HG03108 (cell line): ENCODE results near the gene ARID4B.
"Not testable (repeated sequence)": the region's sequence is repeated elsewhere in the genome, so short reads cannot be mapped to it uniquely, and the experiment has no call there.

Experiments
- ATAC-seq: cut with Tn5 transposase; IDR thresholded peaks from one replicate; pipeline ENCODE4 v1.9.1; 2021; ENCODE audit warnings: moderate library complexity; ENCODE audit not compliant: unreplicated experiment

The ARID4B gene, protein sequence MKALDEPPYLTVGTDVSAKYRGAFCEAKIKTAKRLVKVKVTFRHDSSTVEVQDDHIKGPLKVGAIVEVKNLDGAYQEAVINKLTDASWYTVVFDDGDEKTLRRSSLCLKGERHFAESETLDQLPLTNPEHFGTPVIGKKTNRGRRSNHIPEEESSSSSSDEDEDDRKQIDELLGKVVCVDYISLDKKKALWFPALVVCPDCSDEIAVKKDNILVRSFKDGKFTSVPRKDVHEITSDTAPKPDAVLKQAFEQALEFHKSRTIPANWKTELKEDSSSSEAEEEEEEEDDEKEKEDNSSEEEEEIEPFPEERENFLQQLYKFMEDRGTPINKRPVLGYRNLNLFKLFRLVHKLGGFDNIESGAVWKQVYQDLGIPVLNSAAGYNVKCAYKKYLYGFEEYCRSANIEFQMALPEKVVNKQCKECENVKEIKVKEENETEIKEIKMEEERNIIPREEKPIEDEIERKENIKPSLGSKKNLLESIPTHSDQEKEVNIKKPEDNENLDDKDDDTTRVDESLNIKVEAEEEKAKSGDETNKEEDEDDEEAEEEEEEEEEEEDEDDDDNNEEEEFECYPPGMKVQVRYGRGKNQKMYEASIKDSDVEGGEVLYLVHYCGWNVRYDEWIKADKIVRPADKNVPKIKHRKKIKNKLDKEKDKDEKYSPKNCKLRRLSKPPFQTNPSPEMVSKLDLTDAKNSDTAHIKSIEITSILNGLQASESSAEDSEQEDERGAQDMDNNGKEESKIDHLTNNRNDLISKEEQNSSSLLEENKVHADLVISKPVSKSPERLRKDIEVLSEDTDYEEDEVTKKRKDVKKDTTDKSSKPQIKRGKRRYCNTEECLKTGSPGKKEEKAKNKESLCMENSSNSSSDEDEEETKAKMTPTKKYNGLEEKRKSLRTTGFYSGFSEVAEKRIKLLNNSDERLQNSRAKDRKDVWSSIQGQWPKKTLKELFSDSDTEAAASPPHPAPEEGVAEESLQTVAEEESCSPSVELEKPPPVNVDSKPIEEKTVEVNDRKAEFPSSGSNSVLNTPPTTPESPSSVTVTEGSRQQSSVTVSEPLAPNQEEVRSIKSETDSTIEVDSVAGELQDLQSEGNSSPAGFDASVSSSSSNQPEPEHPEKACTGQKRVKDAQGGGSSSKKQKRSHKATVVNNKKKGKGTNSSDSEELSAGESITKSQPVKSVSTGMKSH (N-terminal part only)

GRCh38 chr1:235327559-235328270 is at the start of gene ARID4B:
Gene ARID4B, minus strand, starts transcription at chr1:235328179. Its CDS starts 1,260 bp downstream, at chr1:235326919.
- peak; percentile 2 for ATAC-seq

DNA sequence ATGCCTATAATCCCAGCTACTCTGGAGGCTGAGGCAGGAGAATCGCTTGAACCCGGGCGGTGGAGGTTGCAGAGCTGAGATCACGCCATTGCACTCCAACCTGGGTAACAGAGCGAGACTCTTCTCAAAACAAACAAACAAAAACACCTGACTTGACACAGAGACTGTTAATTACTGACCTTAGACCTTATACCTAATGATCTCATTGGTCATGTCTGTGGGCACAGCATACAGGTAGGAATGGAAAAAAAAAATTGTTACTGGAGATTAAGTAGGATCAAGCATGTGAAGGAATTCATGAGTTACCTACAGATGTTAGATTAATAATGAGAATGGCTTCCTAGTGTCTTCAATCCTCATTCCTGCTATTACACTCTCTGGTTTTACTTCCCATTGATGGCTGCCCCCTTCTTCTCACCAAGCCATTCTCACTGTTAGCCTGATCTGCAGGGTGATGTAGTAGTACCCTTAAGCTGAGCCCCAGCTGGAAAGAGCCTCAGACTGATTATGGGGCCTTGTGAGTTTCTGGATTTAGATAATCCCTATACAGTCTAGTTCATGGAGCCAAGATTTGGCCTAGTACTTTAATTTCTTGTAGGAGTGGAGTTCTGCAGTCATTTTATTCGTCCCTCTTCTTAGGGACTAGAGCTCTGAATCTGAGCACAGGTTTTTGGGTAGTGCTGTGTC is 48.1 kb upstream of the ARID4B start:
- ATAC-seq, result no peak

GRCh38 chr1:235369802-235370201 is 41.8 kb upstream of the ARID4B start:
- ATAC-seq, result no peak

GRCh38 chr1:235368428-235368827 is 40.4 kb upstream of the ARID4B start:
- no peak for ATAC-seq

DNA sequence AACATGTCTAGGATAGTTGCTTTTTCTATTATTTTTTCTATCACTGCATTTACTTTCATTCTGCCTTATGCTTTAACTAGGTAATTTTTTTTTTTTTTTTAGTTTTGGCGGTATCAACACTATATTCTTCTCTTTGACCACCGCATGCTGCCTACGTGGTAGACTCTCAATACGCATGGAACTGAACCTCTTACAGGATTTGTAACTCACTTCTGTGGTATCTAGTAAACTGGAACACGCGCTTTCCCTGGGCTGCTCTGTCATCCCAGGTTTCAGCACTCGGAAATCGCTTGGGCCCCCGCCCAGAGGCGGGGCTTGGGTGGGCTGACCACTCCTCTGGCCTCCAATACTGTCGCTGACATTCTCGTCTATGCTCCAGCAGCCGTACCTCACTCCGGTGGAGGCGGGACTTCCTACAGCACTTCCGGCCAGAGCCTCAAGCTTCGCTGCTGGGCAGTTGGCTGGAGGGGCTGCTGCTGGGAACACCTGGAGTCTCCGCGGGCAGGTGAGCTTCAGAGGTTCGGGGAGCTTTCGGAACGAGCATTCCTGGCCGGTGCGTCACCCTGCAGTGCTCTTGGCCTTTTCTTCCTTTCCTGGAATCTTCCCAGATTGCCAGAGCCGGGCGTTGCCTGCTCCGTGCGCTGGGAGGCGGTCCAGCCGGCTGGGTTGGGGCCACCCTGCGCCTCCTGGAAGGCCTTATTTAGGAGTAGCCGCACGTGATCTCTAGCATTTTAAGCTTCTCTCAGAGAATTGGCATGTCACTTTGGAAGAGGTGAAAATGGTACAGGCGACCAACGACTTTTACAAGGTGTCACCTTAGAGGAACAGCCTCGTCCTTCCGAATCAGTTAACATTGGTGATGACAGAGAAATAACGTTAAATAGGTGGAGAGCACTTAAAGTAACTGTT is 39.3 kb upstream of the ARID4B start, which contains the start of gene TBCE:
Gene TBCE, plus strand, starts transcription at position 428 of the 909 bp plus-strand sequence. CDS start 12,623 bp downstream, outside the sequence.
- ATAC-seq, result peak; percentile 100

DNA sequence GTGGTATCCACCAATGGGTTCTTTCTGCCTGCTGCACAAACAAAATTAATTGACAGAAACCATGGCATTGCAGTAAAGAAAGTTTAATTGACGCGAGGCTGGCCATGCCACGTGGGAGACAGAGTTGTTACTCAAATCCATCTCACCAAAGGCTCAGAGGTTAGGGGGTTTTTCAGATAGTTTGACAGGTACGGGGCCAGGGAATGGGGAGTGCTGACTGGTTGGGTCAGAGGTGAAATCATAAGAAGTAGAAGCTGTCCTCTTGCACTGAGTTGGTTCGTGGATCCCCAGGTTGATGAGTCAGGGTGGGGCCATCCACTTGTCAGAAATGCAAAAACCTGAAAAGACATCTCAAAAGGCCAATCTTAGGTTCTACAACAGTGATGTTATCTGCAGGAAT is 38.3 kb upstream of the ARID4B start:
- no peak for ATAC-seq

GRCh38 chr1:235364189-235364588 is 36.2 kb upstream of the ARID4B start:
- not testable (repeated sequence) for ATAC-seq

- no peak for ATAC-seq
Observed at GRCh38 chr1:235358899-235359298, 30.9 kb upstream of the ARID4B start.

- no peak for ATAC-seq
Observed at GRCh38 chr1:235357485-235358373, 29.8 kb upstream of the ARID4B start.

DNA sequence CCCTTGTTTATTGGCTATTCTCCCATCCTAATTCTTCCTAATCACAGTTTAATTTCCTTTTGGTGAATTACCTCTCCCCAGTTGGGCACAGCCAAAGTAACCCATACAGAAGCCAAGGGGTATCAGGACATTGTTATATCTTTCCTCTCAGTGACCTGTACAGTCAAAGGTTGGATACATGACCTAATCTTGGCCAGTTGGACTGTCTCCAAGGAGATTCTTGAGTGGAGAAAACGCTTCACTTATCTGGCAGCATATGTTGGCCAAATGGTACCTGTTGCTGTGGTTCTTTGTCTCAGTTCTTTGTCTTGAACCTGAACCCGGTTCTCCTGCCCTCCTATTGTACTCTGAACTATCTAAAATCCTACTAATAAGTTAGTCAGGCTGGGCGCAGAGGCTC is 23.9 kb upstream of the ARID4B start:
- no peak for ATAC-seq

DNA sequence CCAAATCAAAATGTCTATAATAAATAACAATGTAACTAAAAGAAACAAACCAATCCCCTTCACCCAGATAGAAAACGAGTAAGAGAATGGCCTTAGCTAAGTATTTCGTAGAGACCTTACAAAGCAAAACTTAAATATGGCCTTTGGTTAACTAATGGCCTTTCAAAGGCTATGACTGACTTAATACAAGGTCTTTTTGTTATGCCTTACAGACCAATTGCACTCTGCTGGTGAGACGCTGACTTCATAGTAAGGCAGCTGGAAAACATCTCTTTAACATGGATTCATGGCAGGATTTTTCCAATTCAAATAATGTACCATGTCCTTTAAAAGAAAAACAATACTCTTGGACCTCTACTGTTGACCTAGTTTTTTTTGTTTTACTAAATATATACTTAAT is 23.5 kb upstream of the ARID4B start:
- no peak for ATAC-seq

- no peak for ATAC-seq
Observed at GRCh38 chr1:235343726-235344125, 15.7 kb upstream of the ARID4B start.

- ATAC-seq, result no peak
Observed at GRCh38 chr1:235342471-235342870, 14.5 kb upstream of the ARID4B start.

DNA sequence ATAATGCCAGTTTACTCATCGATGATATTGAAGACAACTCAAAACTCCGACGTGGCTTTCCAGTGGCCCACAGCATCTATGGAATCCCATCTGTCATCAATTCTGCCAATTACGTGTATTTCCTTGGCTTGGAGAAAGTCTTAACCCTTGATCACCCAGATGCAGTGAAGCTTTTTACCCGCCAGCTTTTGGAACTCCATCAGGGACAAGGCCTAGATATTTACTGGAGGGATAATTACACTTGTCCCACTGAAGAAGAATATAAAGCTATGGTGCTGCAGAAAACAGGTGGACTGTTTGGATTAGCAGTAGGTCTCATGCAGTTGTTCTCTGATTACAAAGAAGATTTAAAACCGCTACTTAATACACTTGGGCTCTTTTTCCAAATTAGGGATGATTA is 14.1 kb upstream of the ARID4B start:
- ATAC-seq, result no peak

GRCh38 chr1:235341334-235341733 is 13.4 kb upstream of the ARID4B start:
- no peak for ATAC-seq

GRCh38 chr1:235339746-235340145 is 11.8 kb upstream of the ARID4B start:
- ATAC-seq, result no peak

DNA sequence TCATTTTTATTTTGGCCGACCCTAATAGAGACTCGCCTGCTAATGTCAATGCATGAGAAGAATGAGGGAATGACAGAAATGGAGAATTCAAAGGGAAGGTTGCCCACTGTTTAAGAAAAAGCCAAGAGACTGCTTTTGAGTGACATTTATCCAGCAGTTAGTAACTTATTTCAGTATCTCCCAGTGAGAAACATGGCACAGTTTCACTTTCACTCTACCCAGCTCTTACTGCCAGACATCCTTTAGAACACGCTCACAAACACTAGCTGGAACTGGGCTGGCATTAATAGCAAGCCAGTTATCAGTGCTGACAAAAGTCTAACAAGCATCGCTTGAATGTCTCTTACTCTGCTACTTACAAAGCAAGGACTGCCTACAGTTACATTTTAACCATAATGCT is 8.9 kb upstream of the ARID4B start:
- ATAC-seq, result no peak

DNA sequence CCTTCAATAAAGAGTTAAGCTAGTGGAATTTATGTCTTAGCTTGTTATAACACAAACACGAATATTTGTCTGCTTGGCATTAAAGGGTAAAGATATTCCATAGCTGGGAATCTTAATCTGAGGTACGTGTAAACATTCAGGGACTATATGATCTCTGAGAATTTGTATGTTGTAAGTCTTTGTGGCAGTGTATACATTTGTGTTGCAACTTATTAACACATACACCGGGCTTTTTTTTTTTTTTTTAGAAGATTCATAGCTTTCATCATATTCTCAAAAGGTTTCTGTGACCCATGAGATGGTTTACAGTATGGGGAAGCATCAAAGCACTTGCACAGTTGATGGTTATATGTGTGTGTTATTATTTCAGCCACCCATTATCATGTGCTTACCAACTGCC is 3.4 kb upstream of the ARID4B start:
- ATAC-seq, result no peak
